Measurements from ENCODE around the gene TMEM185B. TPM values are rescaled to one million over a fixed set of nuclear protein-coding genes. Genes with fewer than 3 reads are reported as not detected.

The TMEM185B gene
- total RNA-seq, 1 donor from 2014 or later, result 19.9 TPM

DNA sequence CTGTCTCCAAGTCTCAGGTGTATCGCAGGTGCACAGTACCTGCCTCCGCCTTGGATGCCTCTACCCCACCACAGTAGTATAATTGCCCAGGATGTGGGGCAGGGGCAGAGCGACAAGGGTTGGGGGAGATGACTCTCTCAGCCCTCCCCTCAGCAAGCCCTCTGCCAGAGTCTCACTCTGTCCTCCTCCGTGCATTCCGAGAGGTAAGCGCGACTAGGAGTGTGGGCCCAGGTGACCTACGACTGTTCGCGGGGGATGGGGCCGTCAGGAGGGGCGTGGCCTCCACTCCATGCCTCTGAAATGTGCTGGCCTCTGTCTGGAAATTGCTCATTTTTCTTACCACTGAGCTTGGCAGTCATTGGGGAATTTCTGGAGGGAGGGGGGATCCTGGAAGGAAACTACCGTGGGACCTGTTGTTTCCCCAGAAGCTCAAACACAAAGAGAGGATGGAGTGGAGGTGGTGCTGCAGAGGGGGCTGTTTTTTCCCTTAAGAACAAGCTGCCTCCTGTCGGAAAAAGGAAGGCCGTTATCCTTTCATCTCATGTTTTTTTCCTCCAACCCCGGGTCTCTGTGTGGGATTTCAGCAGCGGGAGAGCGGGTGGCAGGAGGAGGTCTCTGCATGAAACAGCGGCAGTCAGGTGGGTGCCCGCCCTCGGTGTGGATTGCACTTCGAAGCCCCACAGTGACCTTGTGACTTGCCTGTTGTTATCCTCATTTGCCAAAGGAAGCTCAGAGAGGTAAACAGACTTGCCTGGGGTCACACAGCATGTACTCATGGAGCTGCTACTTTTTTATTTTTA lies 16.5 kb upstream of the TMEM185B start:
- H3K27me3 Mint-ChIP-seq, result peaks cover 15% of the 10 kb centered on the region
- no peak for DNase-seq (ENCODE audit: low spot score, unreplicated experiment)
- TF ChIP-seq, protein P1, sequence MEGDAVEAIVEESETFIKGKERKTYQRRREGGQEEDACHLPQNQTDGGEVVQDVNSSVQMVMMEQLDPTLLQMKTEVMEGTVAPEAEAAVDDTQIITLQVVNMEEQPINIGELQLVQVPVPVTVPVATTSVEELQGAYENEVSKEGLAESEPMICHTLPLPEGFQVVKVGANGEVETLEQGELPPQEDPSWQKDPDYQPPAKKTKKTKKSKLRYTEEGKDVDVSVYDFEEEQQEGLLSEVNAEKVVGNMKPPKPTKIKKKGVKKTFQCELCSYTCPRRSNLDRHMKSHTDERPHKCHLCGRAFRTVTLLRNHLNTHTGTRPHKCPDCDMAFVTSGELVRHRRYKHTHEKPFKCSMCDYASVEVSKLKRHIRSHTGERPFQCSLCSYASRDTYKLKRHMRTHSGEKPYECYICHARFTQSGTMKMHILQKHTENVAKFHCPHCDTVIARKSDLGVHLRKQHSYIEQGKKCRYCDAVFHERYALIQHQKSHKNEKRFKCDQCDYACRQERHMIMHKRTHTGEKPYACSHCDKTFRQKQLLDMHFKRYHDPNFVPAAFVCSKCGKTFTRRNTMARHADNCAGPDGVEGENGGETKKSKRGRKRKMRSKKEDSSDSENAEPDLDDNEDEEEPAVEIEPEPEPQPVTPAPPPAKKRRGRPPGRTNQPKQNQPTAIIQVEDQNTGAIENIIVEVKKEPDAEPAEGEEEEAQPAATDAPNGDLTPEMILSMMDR (IDR thresholded peaks at IDR 0.05; ENCODE audit: unreplicated experiment), result no peak
- H3K4me3 Mint-ChIP-seq (ENCODE audit: low read depth), result no peak overlapping the region
- H3K4me1 Mint-ChIP-seq (ENCODE audit: low read depth), result peaks cover 8% of the 10 kb centered on the region
- no peaks in the 10 kb centered on the region for H3K9me3 Mint-ChIP-seq (ENCODE audit: low read depth)
- H3K27ac Mint-ChIP-seq, result peak overlapping the region; percentile 20
- H3K36me3 Mint-ChIP-seq (ENCODE audit: insufficient read depth), result no peaks in the 10 kb centered on the region

DNA sequence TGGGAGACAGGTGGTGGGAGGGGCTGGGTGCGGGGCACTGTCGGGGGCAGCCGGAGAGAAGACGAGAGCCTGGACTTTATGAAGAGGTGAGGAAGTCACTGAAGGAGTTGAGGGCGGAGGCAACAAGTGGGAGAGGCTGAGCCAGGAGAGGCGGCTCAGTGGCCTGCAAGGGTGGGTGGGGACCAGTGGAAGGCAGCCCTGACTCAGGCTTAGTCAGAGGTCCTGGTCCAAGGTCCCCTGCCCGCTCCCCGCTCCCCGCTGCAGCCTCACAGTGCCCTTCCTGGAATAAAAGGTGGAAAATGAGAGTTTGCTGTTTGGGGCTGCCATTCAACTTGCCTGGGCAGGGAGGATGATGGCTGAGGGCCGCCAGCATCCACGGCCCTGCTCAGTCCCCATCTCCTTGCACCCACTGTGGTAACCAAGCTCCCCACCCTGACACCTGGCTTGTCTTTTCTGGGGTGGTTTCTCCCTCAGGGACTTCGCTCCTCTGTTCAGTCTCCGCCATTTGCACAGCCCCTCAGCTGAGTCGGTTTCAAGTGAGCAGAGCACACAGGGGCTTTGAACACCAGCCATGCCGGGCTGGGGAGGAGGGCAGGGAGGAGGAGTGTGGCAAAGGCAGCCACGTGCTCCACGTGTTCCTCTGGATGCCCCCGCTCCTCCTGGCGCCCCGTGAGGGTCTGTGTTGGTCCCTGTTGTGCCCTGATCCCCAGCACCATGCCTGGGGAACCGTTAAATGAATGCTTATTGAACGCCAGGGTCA lies 15.7 kb upstream of the TMEM185B start:
- peak overlapping the region; percentile 37 for H3K27ac Mint-ChIP-seq
- H3K4me3 Mint-ChIP-seq (ENCODE audit: low read depth), result no peak overlapping the region
- TF ChIP-seq, protein P1 (IDR thresholded peaks at IDR 0.05; ENCODE audit: unreplicated experiment), result no peak
- H3K4me1 Mint-ChIP-seq (ENCODE audit: low read depth), result peaks cover 7% of the 10 kb centered on the region
- DNase-seq (ENCODE audit: low spot score, unreplicated experiment), result no peak
- H3K36me3 Mint-ChIP-seq (ENCODE audit: insufficient read depth), result no peaks in the 10 kb centered on the region
- H3K9me3 Mint-ChIP-seq (ENCODE audit: low read depth), result no peaks in the 10 kb centered on the region
- H3K27me3 Mint-ChIP-seq, result peaks cover 15% of the 10 kb centered on the region

DNA sequence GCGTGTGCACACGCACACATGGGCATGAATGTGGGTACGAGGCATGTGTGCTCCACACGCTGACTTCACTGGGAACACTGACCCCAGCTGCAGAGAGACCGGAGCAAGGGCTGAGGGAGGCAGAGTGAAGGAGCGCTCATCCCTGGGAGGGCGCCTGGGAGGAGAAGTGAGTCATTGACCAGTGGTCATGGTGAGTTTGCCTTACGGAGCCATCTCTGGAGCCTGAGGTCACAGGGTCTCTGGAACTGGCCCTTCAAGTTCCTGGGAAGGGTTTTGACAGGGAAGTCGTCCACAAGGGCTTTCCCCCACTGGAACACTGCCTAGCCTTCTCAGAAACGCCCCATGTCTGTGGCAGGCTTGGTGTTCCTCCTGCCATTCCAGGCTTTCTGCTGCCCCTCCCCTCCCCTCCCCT lies 14.3 kb upstream of the TMEM185B start:
- DNase-seq (ENCODE audit: low spot score, unreplicated experiment), result no peak
- H3K27ac Mint-ChIP-seq, result no peak overlapping the region
- TF ChIP-seq, protein P1 (IDR thresholded peaks at IDR 0.05; ENCODE audit: unreplicated experiment), result no peak
- H3K4me3 Mint-ChIP-seq (ENCODE audit: low read depth), result no peak overlapping the region
- no peaks in the 10 kb centered on the region for H3K9me3 Mint-ChIP-seq (ENCODE audit: low read depth)
- H3K27me3 Mint-ChIP-seq, result peaks cover 12% of the 10 kb centered on the region
- no peaks in the 10 kb centered on the region for H3K36me3 Mint-ChIP-seq (ENCODE audit: insufficient read depth)
- peaks cover 7% of the 10 kb centered on the region for H3K4me1 Mint-ChIP-seq (ENCODE audit: low read depth)

DNA sequence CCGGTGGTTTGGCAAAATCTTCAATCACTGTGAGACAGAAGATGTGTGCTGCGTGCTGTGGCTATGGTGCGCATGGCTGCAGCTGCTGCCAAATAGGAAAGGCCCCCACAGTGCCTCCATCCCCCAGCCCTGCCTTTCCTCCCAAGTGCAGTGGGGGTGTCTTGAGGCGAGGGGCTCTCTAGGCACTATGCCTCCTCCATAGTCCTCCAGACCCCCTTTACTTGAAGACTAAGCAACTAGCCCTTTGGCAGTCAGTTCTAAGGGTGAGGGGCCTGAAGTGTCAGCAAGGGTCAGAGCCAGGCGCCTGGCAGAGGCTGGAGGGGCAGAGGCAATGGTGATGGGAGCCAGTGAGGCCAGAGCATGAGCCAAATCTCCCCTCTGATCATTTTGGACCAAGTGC lies 13.6 kb upstream of the TMEM185B start:
- H3K4me3 Mint-ChIP-seq (ENCODE audit: low read depth), result no peak overlapping the region
- H3K9me3 Mint-ChIP-seq (ENCODE audit: low read depth), result no peaks in the 10 kb centered on the region
- no peak for DNase-seq (ENCODE audit: low spot score, unreplicated experiment)
- peaks cover 12% of the 10 kb centered on the region for H3K27me3 Mint-ChIP-seq
- H3K36me3 Mint-ChIP-seq (ENCODE audit: insufficient read depth), result no peaks in the 10 kb centered on the region
- TF ChIP-seq, protein P1 (IDR thresholded peaks at IDR 0.05; ENCODE audit: unreplicated experiment), result no peak
- peaks cover 7% of the 10 kb centered on the region for H3K4me1 Mint-ChIP-seq (ENCODE audit: low read depth)
- H3K27ac Mint-ChIP-seq, result no peak overlapping the region

DNA sequence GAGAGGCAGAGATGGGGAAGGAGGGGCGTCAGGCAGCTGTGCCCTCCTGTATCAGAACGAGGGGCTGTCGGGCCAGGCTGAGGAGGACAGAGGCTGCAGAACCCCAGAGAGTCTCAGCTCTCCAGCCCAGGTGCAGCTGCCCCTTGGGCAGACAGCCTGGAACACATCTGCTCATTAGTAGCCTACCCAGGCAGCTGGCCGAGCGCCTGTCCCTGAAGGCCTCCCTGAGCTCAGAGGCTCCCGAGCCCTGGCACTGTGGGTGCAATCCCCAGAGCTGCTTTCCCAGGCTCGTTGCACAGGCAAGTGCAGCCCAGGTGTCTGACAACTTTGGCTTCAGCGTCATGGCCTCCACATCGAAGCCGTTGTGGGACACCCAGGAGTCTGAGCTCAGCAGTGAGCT lies 13.1 kb upstream of the TMEM185B start:
- no peaks in the 10 kb centered on the region for H3K36me3 Mint-ChIP-seq (ENCODE audit: insufficient read depth)
- H3K9me3 Mint-ChIP-seq (ENCODE audit: low read depth), result no peaks in the 10 kb centered on the region
- H3K27me3 Mint-ChIP-seq, result peaks cover 12% of the 10 kb centered on the region
- no peak overlapping the region for H3K4me3 Mint-ChIP-seq (ENCODE audit: low read depth)
- H3K27ac Mint-ChIP-seq, result no peak overlapping the region
- H3K4me1 Mint-ChIP-seq (ENCODE audit: low read depth), result peaks cover 7% of the 10 kb centered on the region
- TF ChIP-seq, protein P1 (IDR thresholded peaks at IDR 0.05; ENCODE audit: unreplicated experiment), result no peak
- no peak for DNase-seq (ENCODE audit: low spot score, unreplicated experiment)

Data from progenitor cell of endocrine pancreas (in vitro differentiated cells).